HepG2 (cell line): ENCODE measurements around the gene IGHMBP2. TPM values are rescaled to one million over a fixed set of nuclear protein-coding genes. Genes with fewer than 3 reads are reported as not detected.

ENCODE experiments used
- ATF5 ChIP-seq: sonication (generic); formaldehyde crosslinking; IDR thresholded peaks from 2 replicates; pipeline ENCODE4 v1.4.0; 2020; ENCODE audit warnings: mild to moderate bottlenecking, low read depth, missing genetic modification reagents
- ZNF296 ChIP-seq: sonication (generic); formaldehyde crosslinking; conservative IDR thresholded peaks from 2 replicates; pipeline ENCODE4 v1.5.0; 2020; ENCODE audit warnings: mild to moderate bottlenecking, missing genetic modification reagents
- ZSCAN20 ChIP-seq: sonication (generic); formaldehyde crosslinking; IDR thresholded peaks from 2 replicates; pipeline ENCODE4 v1.4.0; 2020; ENCODE audit warnings: missing genetic modification reagents, mild to moderate bottlenecking, borderline replicate concordance
- polyA plus RNA-seq, 8 experiments: library from polyadenylated mRNA; depleted of rRNA in 3 of 8; stranded (reverse) in 7 of 8; unstranded in 1 of 8; fragments of >200 nt; fragmentation: Illumina TruSeq in 4 of 8; extraction: Trizol in 4 of 8; gene quantifications; 2 replicates each; pipeline versions ENCODE4 v1.2.1 to v1.2.3, GENCODE V29; 2011 to 2016; ENCODE audit warnings: low read depth in 4 of 8, missing spikeins in 1 of 8, mixed read lengths in 1 of 8; ENCODE audit not compliant: insufficient read depth in 1 of 8
- total RNA-seq, 5 experiments: library from RNA; depleted of rRNA; stranded (reverse); fragments of >200 nt; fragmentation: Illumina TruSeq; extraction: Trizol; gene quantifications; 2 replicates each; pipeline ENCODE4 v1.2.3, GENCODE V29; 2016; ENCODE audit warnings: low read depth in 1 of 5
- TF ChIP-seq, protein P1 (sequence below): sonication (generic); formaldehyde crosslinking; IDR thresholded peaks from 2 replicates; pipeline ENCODE4 v1.4.0; 2020; ENCODE audit warnings: missing genetic modification reagents
- TF ChIP-seq, protein P2 (sequence below): IDR thresholded peaks from 2 replicates; pipeline ENCODE4 v1.6.1; 2016; ENCODE audit warnings: low read depth, missing genetic modification reagents, missing compliant biosample characterization

Gene IGHMBP2
- total and polyA plus RNA-seq, 2 of the 13 experiments (the other 11 are each of a cell fraction or from before 2014, with no cell fraction given): 8.9 to 9.9 TPM

GRCh38 chr11:68940651-68941323 is 37.1 kb downstream of the IGHMBP2 start (continued):
- TF ChIP-seq ATF5 (CRISPR knock-in tag) (no peak), ZSCAN20 (CRISPR knock-in tag) (no peak), ZNF296 (no peak)
- TF ChIP-seq, protein P1, sequence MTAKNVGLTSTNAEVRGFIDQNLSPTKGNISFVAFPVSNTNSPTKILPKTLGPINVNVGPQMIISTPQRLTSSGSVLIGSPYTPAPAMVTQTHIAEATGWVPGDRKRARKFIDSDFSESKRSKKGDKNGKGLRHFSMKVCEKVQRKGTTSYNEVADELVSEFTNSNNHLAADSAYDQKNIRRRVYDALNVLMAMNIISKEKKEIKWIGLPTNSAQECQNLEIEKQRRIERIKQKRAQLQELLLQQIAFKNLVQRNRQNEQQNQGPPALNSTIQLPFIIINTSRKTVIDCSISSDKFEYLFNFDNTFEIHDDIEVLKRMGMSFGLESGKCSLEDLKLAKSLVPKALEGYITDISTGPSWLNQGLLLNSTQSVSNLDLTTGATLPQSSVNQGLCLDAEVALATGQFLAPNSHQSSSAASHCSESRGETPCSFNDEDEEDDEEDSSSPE: no peak
- TF ChIP-seq, protein P2, sequence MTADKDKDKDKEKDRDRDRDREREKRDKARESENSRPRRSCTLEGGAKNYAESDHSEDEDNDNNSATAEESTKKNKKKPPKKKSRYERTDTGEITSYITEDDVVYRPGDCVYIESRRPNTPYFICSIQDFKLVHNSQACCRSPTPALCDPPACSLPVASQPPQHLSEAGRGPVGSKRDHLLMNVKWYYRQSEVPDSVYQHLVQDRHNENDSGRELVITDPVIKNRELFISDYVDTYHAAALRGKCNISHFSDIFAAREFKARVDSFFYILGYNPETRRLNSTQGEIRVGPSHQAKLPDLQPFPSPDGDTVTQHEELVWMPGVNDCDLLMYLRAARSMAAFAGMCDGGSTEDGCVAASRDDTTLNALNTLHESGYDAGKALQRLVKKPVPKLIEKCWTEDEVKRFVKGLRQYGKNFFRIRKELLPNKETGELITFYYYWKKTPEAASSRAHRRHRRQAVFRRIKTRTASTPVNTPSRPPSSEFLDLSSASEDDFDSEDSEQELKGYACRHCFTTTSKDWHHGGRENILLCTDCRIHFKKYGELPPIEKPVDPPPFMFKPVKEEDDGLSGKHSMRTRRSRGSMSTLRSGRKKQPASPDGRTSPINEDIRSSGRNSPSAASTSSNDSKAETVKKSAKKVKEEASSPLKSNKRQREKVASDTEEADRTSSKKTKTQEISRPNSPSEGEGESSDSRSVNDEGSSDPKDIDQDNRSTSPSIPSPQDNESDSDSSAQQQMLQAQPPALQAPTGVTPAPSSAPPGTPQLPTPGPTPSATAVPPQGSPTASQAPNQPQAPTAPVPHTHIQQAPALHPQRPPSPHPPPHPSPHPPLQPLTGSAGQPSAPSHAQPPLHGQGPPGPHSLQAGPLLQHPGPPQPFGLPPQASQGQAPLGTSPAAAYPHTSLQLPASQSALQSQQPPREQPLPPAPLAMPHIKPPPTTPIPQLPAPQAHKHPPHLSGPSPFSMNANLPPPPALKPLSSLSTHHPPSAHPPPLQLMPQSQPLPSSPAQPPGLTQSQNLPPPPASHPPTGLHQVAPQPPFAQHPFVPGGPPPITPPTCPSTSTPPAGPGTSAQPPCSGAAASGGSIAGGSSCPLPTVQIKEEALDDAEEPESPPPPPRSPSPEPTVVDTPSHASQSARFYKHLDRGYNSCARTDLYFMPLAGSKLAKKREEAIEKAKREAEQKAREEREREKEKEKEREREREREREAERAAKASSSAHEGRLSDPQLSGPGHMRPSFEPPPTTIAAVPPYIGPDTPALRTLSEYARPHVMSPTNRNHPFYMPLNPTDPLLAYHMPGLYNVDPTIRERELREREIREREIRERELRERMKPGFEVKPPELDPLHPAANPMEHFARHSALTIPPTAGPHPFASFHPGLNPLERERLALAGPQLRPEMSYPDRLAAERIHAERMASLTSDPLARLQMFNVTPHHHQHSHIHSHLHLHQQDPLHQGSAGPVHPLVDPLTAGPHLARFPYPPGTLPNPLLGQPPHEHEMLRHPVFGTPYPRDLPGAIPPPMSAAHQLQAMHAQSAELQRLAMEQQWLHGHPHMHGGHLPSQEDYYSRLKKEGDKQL: no peak
